ENCODE data around the gene PPARD.

DNA sequence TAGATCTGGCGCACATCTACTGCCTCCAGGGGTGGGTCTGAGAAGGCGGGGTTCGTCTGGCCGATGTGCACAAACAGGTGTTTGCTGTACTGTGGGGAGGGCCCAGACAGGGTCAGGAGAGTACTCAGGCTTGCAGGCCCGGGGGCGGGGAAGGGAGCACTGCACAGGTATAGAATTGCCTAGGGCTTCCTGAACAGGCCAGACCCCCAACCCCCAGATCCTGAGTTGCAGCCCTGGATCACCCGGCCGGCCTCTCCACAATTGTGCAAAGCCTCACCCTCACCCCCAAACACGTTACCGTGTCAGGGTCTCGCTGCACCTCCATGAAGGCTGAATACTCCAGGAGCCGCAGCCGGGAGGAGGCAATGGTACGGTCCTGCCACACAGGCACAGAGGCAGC lies 133.6 kb downstream of the PPARD start:
- no peak for TF ChIP-seq EZH2phosphoT487 (IDR thresholded peaks at IDR 0.05)
- TF ChIP-seq EZH2 (IDR thresholded peaks at IDR 0.05): no peak
- TF ChIP-seq, protein P1, sequence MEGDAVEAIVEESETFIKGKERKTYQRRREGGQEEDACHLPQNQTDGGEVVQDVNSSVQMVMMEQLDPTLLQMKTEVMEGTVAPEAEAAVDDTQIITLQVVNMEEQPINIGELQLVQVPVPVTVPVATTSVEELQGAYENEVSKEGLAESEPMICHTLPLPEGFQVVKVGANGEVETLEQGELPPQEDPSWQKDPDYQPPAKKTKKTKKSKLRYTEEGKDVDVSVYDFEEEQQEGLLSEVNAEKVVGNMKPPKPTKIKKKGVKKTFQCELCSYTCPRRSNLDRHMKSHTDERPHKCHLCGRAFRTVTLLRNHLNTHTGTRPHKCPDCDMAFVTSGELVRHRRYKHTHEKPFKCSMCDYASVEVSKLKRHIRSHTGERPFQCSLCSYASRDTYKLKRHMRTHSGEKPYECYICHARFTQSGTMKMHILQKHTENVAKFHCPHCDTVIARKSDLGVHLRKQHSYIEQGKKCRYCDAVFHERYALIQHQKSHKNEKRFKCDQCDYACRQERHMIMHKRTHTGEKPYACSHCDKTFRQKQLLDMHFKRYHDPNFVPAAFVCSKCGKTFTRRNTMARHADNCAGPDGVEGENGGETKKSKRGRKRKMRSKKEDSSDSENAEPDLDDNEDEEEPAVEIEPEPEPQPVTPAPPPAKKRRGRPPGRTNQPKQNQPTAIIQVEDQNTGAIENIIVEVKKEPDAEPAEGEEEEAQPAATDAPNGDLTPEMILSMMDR (IDR thresholded peaks at IDR 0.05): no peak
